ENCODE measurements around the gene NCOA6. TPM values are rescaled to one million over a fixed set of nuclear protein-coding genes. Genes with fewer than 3 reads are reported as not detected.

NCOA6 gene
- 18.3 TPM for total RNA-seq

GRCh38 chr20:34825530-34826362 is at the start of gene NCOA6:
Gene NCOA6 (minus strand): TSS chr20:34825651. CDS start chr20:34782355, 43,296 bp downstream.

GRCh38 chr20:34872622-34873224 is 47.3 kb upstream of the NCOA6 start, which contains the start of gene GGT7:
Gene GGT7 (minus strand): TSS chr20:34872856. CDS start chr20:34872815, 41 bp downstream.

GRCh38 chr20:34704177-34705007 is 121.1 kb downstream of the NCOA6 start, which contains the start of gene TP53INP2:
Gene TP53INP2 (plus strand): TSS chr20:34704344. CDS start chr20:34708740, 4,396 bp downstream.

GRCh38 chr20:34676642-34677373 is 148.6 kb downstream of the NCOA6 start, which contains the start of gene PIGU:
Gene PIGU (minus strand): TSS chr20:34677092. CDS start chr20:34677085, 7 bp downstream.

Small RNAs within 50 kb of the gene (small RNA-seq; reads per million reads assigned to genes)
- not detected for gene AL118520.1 (ENCODE audit: low replicate concordance)

Other genes with a start within 250 kb of the NCOA6 start
- 13.8 TPM for gene PIGU, start 148.6 kb downstream of the NCOA6 start, total RNA-seq
- 6.4 TPM for gene TP53INP2, start 121.3 kb downstream of the NCOA6 start, total RNA-seq
- gene GGT7, start 47.2 kb upstream of the NCOA6 start, total RNA-seq: 25.2 TPM
- gene ACSS2, start 51.0 kb upstream of the NCOA6 start, total RNA-seq: 38.5 TPM
- 37.7 TPM for gene GSS, start 130.2 kb upstream of the NCOA6 start, total RNA-seq
- 4.0 TPM for gene MYH7B, start 130.2 kb upstream of the NCOA6 start, total RNA-seq